Panc1 (cell line): ENCODE measurements around the gene TRDMT1.

ENCODE experiments used
- CTCF ChIP-seq: fragments of 450-650 bp; IDR thresholded peaks from 2 replicates; pipeline ENCODE4 v1.5.1; 2017; ENCODE audit warnings: mild to moderate bottlenecking
- POLR2AphosphoS5 ChIP-seq: IDR thresholded peaks from 2 replicates; pipeline ENCODE4 v1.6.1; 2012; ENCODE audit warnings: mild to moderate bottlenecking, low read depth, low read length, moderate library complexity
- REST ChIP-seq, 2 experiments: IDR thresholded peaks; 2 replicates each; pipeline ENCODE4 v1.6.1; 2011 to 2012; ENCODE audit warnings: low read depth in 2 of 2, control low read depth in 1 of 2, low read length in 1 of 2, mild to moderate bottlenecking in 1 of 2, moderate library complexity in 1 of 2; ENCODE audit not compliant: insufficient read depth in 1 of 2
- SIN3A ChIP-seq: IDR thresholded peaks from 2 replicates; pipeline ENCODE4 v1.6.1; 2012; ENCODE audit warnings: low read depth, mild to moderate bottlenecking, low read length, moderate library complexity, borderline replicate concordance; ENCODE audit not compliant: insufficient read depth
- TCF7L2 ChIP-seq: IDR thresholded peaks from 2 replicates; pipeline ENCODE4 v1.6.1; 2011; ENCODE audit warnings: mild to moderate bottlenecking, low read depth, low read length, inconsistent platforms

- TF ChIP-seq CTCF (no peak), TCF7L2 (no peak), POLR2AphosphoS5 (no peak; the same call in 1 of the 2 replicates), REST (IDR thresholded peaks at IDR 0.05; ENCODE audit: insufficient read depth in 1 of 2, low read depth in 2 of 2, low read length in 1 of 2) (no peak), SIN3A (no peak)
Measured at GRCh38 chr10:17237149-17237527, 35.7 kb upstream of the TRDMT1 start.
